GM12892 (cell line): ENCODE data around the gene ZNHIT1.

Experiments used
- POLR2A ChIP-seq: IDR thresholded peaks from 2 replicates; pipeline ENCODE4 v1.6.1; 2011; ENCODE audit warnings: low read depth, low read length, control low read depth
- POLR2AphosphoS5 ChIP-seq: IDR thresholded peaks from 2 replicates; pipeline ENCODE4 v1.6.1; 2011; ENCODE audit warnings: low read depth, low read length, control low read depth

GRCh38 chr7:101175664-101176063 lies 42.3 kb upstream of the ZNHIT1 start:
- no peak for TF ChIP-seq POLR2AphosphoS5
- no peak for TF ChIP-seq POLR2A
